ENCODE data around the gene COL6A3.
"Not testable (repeated sequence)": the region's sequence is repeated elsewhere in the genome, so short reads cannot be mapped to it uniquely, and the experiment has no call there.

Gene COL6A3

GRCh38 chr2:237310515-237311114 is 103.3 kb downstream of the COL6A3 start:
- no peak for DNase-seq

- DNase-seq: no peak
These were observed 104.5 kb downstream of the COL6A3 start for GRCh38 chr2:237309416-237309815.

- no peak for DNase-seq
These were observed 105.0 kb downstream of the COL6A3 start for GRCh38 chr2:237309011-237309410.

GRCh38 chr2:237307474-237307873 is 106.5 kb downstream of the COL6A3 start:
- no peak for DNase-seq

- DNase-seq: no peak
These were observed 107.2 kb downstream of the COL6A3 start for GRCh38 chr2:237306787-237307170.

- DNase-seq: no peak
These were observed 107.7 kb downstream of the COL6A3 start for GRCh38 chr2:237306083-237306786.

- DNase-seq: no peak
These were observed 108.4 kb downstream of the COL6A3 start for GRCh38 chr2:237305579-237305978.

- no peak for DNase-seq
These were observed 109.0 kb downstream of the COL6A3 start for GRCh38 chr2:237304763-237305514.

- DNase-seq: not testable (repeated sequence)
These were observed 110.7 kb downstream of the COL6A3 start for GRCh38 chr2:237303244-237303643.

GRCh38 chr2:237301595-237301994 is 112.4 kb downstream of the COL6A3 start:
- DNase-seq: no peak

GRCh38 chr2:237300739-237301138 is 113.2 kb downstream of the COL6A3 start:
- no peak for DNase-seq

- no peak for DNase-seq
These were observed 114.1 kb downstream of the COL6A3 start for GRCh38 chr2:237299906-237300305.

- DNase-seq: no peak
These were observed 115.5 kb downstream of the COL6A3 start for GRCh38 chr2:237298151-237299118.

GRCh38 chr2:237297421-237298150 is 116.4 kb downstream of the COL6A3 start:
- no peak for DNase-seq

- DNase-seq: no peak
These were observed 117.2 kb downstream of the COL6A3 start for GRCh38 chr2:237296756-237297155.

GRCh38 chr2:237295889-237296480 is 118.0 kb downstream of the COL6A3 start:
- DNase-seq: no peak

GRCh38 chr2:237294460-237294859 is 119.5 kb downstream of the COL6A3 start:
- no peak for DNase-seq

GRCh38 chr2:237293978-237294377 is 120.0 kb downstream of the COL6A3 start:
- DNase-seq: no peak

- DNase-seq: peak; percentile 15
These were observed 122.7 kb downstream of the COL6A3 start for GRCh38 chr2:237291138-237291792.

- DNase-seq: no peak
These were observed 123.7 kb downstream of the COL6A3 start for GRCh38 chr2:237290261-237290660.

- DNase-seq: no peak
These were observed 124.8 kb downstream of the COL6A3 start for GRCh38 chr2:237289139-237289538.

Data from activated naive CD4-positive, alpha-beta T cell treated with anti-CD3 and anti-CD28 coated beads, Interleukin-2, amount 50 U/mL, for 16 hours (primary cell).